Measurements from ENCODE around the gene ORMDL3.

Gene ORMDL3

GRCh38 chr17:39927101-39927928 lies at the start of gene ORMDL3, which contains the start of gene LRRC3C (continued):
- no peak for TF ChIP-seq ZNF518A (tag by site-specific recombination; conservative IDR thresholded peaks at IDR 0.05; ENCODE audit: low read depth)
- TF ChIP-seq ZNF292 (tag by site-specific recombination; IDR thresholded peaks at IDR 0.05; ENCODE audit: borderline replicate concordance, low read depth): no peak
- TF ChIP-seq ZBTB26 (tag by site-specific recombination; optimal IDR thresholded peaks at IDR 0.05): peak; percentile 50
- peak; percentile 72 for TF ChIP-seq SP7 (tag by site-specific recombination; IDR thresholded peaks at IDR 0.05)
- TF ChIP-seq ZNF239 (tag by site-specific recombination; IDR thresholded peaks at IDR 0.05): no peak
- TF ChIP-seq ZNF19 (tag by site-specific recombination; IDR thresholded peaks at IDR 0.05; ENCODE audit: low read depth): no peak
- TF ChIP-seq ZNF747 (tag by site-specific recombination; IDR thresholded peaks at IDR 0.05): no peak
- TF ChIP-seq ZNF561 (tag by site-specific recombination; IDR thresholded peaks at IDR 0.05; ENCODE audit: borderline replicate concordance): peak; percentile 66; the same call in 1 of the 2 replicates
- TF ChIP-seq ZNF350 (tag by site-specific recombination; IDR thresholded peaks at IDR 0.05): no peak
- TF ChIP-seq PRDM10 (tag by site-specific recombination; IDR thresholded peaks at IDR 0.05): peak; percentile 81
- TF ChIP-seq ZNF423 (tag by site-specific recombination; IDR thresholded peaks at IDR 0.05): no peak
- peak; percentile 100 for TF ChIP-seq ZNF335 (tag by site-specific recombination; conservative IDR thresholded peaks at IDR 0.05)
- TF ChIP-seq ZNF366 (tag by site-specific recombination; conservative IDR thresholded peaks at IDR 0.05): no peak
- TF ChIP-seq ZNF677 (tag by site-specific recombination; IDR thresholded peaks at IDR 0.05): no peak
- no peak; the same call in 1 of the 2 replicates for TF ChIP-seq ZSCAN4 (tag by site-specific recombination; IDR thresholded peaks at IDR 0.05)
- no peak for TF ChIP-seq PBX3 (CRISPR knock-in tag; IDR thresholded peaks at IDR 0.05)
- TF ChIP-seq ZNF140 (tag by site-specific recombination; IDR thresholded peaks at IDR 0.05): no peak
- TF ChIP-seq AEBP2 (tag by site-specific recombination; IDR thresholded peaks at IDR 0.05; ENCODE audit: borderline replicate concordance): no peak
- no peak for TF ChIP-seq ZNF248 (tag by site-specific recombination; IDR thresholded peaks at IDR 0.05)
- no peak for TF ChIP-seq ZNF354C (tag by site-specific recombination; IDR thresholded peaks at IDR 0.05; ENCODE audit: borderline replicate concordance, low read depth)
- TF ChIP-seq BCL6B (tag by site-specific recombination; IDR thresholded peaks at IDR 0.05): no peak
